Activated T-cell treated with anti-CD3 and anti-CD28 coated beads for 4 hours (primary cell): ENCODE data around the gene C14orf180.
"Not testable (repeated sequence)": the region's sequence is repeated elsewhere in the genome, so short reads cannot be mapped to it uniquely, and the experiment has no call there.

Experiments used
- DNase-seq: peaks from one replicate; pipeline ENCODE4 v3.0.0-alpha.2; 2020

The C14orf180 gene

DNA sequence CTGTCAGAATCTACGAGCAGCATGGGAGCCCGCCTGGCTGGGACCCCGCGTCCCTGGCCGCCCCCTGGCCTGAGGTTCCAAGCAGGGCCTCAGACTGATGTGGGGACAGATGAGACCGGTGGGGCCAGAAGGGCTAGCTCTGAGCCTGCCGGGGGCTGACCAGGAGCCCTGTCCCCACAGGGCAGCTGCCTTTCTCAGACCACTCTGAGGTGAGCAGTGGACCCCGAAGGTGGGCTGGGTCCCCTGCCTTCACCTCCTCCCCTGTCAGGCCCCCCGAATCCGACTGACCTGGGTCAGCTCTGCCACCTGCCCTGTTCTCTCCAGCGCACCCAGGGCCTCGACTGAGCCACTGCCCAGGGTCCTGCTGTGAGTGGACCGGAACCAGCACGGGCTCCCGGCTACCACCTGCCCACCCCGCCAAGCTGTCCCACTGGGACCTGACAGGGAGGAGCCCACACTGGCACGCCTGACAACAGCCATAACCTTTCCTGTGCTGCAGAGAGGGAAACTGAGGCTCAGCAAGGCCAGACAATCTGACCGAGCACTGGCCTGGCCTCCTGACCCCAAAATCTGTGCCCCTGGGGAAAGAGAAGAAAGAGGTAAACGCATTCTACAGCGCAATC lies 54.7 kb downstream of the C14orf180 start:
- no peak for DNase-seq

DNA sequence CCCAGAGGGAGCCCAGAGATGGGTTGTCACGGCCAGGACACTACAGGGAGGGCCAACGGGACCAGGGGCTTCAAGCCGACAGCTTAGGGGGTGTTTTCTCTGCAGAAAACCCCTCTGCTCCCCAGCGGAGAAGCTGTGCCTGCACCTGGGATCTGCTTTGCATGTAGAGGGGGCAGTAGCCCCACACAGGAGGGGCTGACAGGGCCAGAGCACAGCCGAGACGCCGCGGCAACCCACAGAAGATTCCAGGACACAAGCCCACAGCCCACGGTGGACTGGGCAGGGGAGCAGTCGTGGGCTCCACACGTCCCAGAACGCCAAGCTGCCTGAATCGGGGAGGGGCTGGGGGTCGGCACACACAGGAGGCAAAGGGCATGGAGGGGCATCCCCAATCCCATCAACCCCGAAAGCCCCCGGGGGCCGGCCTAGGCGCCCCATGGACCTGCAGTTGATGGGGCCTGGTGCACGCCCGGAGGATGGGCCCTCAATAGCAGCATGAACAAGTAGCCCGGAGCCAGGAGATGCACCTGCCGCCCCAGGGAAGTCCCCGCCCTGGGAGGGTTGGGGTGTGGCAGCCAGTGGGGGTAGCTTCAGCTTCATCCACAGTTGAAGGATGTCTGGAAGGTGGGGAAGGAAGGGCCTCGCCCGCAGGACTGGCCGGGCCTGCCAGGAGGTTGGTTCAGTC lies 55.5 kb downstream of the C14orf180 start:
- no peak for DNase-seq

DNA sequence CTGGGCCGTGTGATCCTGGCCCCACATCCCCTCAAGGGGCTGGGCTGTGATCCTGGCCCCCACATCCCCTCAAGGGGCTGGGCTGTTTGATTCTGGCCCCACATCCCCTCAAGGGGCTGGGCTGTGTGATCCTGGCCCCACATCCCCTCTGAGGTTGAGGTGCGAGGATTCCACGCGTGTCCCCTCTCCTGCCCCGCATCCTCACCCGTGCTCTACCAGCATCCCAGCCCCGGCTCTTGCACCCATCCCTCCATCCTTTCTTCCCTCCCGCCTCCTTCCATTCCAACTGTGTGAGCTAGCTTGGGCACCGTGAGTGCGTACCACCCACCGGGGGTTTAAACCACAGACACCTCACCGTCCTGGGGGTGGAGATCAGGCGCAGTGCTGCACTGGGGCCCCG lies 56.2 kb downstream of the C14orf180 start:
- DNase-seq = no peak

DNA sequence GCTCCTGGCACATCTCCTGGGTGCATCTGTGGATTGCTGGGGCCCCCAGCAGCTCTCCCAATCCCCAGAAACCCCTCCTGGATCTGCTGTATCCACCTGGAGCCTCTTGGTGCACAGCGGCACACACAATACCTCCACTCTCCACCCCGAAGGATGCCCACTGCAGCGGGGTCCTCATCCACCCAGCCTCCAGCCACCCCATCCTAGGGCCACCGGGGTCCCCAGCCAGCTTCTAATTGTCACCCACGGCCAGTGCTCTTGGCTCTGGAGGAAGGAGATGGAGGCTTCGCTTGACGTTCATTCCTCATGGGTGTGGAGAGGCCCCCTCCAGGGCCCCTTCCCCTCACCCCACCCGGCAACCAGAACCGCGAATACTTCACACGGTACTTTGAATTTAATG lies 56.6 kb downstream of the C14orf180 start:
- DNase-seq = no peak

DNA sequence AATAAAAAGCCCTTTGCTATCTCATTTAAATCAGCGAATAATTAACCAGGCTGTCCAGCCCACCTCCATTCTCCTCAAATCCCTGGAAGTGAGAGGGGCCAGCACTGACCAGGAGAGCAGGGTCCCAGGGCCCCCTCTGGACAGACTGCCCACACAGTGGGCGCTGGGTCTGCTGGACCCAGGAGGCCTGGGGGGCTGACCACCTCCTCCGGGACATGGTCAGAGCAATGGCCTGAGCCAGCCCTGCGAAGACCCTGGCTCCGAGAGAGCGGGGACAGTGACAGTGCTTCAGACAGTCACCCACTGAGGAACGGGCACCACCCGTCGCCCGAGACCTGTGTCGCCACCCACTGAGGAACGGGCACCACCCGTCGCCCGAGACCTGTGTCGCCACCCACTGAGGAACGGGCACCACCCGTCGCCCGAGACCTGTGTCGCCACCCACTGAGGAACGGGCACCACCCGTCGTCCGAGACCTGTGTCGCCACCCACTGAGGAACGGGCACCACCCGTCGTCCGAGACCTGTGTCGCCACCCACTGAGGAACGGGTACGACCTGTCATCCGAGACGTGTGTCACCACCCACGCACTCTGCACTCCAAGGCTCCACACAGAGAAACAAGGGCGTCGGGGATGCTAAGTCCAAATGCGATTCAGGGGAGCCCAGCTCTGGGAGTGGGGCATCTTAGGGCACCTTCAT lies 57.4 kb downstream of the C14orf180 start:
- not testable (repeated sequence) for DNase-seq

DNA sequence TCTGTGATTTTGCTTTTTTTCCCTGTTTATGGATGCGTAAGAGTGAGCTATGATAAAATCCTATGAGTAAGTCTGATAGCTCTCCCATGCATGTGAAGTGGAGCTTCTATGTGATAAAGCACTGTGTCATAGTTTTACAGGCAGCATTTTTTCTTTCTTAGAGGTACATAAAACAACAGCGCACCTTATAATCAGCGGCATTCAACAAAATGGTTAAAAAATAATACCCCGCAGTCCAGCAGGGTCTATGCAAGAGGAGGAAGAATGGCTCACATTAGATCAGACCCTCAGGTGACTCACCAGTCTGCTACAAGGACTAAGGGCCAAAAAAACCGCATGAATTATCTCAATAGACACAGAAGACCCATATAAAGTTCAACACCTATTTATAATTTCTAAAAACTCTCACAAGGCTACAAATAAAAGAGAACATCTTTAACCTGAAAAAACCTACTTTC lies 58.0 kb downstream of the C14orf180 start:
- no peak for DNase-seq

DNA sequence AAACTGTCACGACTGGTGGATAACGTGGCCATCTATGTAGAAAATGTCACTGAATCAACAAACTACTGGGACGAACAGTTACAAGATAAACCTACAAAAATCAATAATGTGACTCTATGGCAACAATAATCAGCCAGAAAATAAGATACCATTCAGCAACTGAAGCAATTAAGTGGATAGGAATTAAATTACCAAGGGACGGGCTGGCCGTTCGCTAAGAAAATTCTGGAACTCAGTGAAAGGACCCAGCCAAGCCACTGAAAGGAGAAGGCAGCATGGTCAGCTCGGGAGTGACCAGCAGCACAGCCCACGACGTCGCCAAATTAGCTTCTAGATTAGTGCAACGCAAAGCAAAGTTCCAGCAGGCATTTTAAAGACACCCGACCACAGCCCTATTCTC lies 58.6 kb downstream of the C14orf180 start:
- DNase-seq = no peak

DNA sequence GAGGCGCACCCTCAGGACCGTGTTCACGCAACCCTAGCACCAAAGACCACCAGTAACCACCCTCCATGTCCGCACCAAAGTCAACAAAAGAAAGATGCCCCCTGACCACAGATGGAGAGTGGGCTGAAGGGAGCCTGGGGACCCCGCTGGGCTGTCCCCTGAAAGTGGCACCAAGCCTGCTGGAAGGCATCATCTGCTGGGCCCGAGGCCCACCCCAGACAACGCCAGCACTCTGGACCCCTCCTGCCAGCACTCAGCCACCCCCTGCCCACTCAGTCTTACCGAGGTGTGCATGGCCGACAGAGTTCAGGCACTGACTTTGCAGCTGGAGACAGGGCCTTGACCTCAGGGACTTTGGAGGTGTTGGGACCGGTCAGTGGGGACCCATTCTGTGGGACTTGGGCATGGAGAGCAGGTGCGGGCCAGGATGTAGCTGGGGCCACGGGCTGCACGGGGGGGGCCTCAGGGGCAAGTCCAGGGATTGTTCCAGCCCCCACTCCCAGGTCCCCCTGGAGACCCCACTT lies 59.4 kb downstream of the C14orf180 start:
- DNase-seq = no peak

DNA sequence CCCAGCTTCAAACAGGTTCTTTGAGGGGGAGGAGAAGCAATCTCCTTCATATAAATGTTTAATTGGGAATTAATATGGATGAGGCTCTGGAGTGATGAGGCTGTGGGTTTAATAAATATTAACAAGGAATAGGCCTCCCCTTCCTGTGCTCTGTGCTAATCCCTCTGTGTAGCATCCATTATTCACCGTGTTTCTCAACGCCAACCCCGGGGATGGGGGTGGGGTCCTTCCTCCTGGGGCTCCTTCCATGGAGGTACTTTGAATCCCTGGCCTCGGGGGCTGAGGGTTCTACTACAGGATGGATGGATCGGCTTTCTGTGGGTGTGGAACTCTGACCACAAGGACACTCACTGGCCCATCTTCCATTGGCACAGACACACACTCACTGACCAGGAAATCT lies 59.9 kb downstream of the C14orf180 start:
- no peak for DNase-seq
